Epithelial cell of proximal tubule (primary cell): ENCODE data around the gene CD209. TPM values are rescaled to one million over a fixed set of nuclear protein-coding genes. Genes with fewer than 3 reads are reported as not detected.

ENCODE experiments used
- DNase-seq: peaks from one replicate; pipeline ENCODE4 v3.0.0-alpha.2; 2011; ENCODE audit warnings: low read depth
- H3K4me3 ChIP-seq: 2 replicates; pipeline ENCODE4 v1.5.1; 2011; ENCODE audit warnings: low read depth, mild to moderate bottlenecking, low read length
- total RNA-seq: library from RNA; depleted of rRNA; stranded (reverse); fragments of >200 nt; gene quantifications from 2 replicates; pipeline ENCODE4 v1.2.3, GENCODE V29; 2015
- TF ChIP-seq, protein P1 (sequence below): conservative IDR thresholded peaks from 2 replicates; pipeline ENCODE4 v1.5.1; 2012; ENCODE audit warnings: low read depth, mild to moderate bottlenecking, low read length

Gene CD209
- total RNA-seq, 1 donor from 2014 or later: 0.12 TPM

DNA sequence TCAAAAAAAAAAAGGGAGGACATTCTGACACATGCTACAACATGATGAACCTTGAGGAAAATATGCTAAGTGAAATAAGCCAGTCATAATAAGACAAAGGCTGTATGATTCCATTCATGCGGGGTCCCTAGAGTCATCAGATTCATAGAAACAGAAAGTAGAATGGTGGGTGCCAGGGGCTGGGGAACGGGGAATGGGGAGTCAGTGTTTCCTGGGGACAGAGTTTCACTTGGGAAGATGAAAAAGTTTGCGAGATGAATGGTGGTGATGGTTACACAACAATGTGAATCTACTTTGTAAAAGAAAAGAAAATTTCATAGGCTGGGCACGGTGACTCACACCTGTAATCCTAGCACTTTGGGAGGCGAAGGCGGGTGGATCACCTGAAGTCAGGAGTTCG is 9.3 kb downstream of the CD209 start:
- TF ChIP-seq, protein P1, sequence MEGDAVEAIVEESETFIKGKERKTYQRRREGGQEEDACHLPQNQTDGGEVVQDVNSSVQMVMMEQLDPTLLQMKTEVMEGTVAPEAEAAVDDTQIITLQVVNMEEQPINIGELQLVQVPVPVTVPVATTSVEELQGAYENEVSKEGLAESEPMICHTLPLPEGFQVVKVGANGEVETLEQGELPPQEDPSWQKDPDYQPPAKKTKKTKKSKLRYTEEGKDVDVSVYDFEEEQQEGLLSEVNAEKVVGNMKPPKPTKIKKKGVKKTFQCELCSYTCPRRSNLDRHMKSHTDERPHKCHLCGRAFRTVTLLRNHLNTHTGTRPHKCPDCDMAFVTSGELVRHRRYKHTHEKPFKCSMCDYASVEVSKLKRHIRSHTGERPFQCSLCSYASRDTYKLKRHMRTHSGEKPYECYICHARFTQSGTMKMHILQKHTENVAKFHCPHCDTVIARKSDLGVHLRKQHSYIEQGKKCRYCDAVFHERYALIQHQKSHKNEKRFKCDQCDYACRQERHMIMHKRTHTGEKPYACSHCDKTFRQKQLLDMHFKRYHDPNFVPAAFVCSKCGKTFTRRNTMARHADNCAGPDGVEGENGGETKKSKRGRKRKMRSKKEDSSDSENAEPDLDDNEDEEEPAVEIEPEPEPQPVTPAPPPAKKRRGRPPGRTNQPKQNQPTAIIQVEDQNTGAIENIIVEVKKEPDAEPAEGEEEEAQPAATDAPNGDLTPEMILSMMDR: no peak
- no peak overlapping the region for H3K4me3 ChIP-seq
- no peak for DNase-seq

DNA sequence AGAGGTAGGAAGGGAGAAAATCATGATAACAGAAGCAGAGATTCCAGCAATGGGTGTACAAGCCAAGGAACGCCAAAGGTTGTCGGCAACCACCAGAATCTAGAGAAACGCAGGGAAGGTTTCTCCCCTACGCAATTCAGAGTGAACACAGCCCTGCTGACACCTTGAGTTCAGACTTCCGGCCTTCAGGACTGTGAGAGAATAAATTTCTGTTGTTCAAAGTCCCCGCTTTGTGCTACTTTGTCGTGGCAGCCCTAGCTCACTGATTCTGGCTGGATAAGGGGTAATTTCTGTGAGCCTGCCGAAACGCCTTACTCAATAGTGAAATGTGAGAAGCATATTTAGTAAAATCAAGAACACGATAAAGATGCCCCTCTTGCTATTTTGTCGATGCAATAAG is 10.1 kb downstream of the CD209 start:
- TF ChIP-seq, protein P1: no peak
- no peak overlapping the region for H3K4me3 ChIP-seq
- no peak for DNase-seq

DNA sequence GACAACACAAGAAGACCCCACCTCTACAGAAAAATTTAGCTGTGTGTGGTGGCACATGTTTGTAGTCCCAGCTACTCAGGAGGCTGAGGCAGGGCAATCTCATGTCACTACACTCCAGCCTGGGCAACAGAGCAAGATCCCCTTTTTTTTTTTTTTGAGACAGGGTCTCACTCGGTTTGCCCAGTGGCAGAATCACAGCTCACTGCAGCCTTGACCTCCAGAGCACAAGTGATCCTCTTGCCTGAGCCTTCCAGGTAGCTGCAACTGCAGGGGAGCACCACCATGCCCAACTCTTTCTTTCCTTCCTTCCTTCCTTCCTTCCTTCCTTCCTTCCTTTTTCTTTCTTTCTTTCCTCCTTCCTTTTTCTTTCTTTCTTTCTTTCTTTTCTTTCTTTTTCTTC is 11.2 kb downstream of the CD209 start:
- TF ChIP-seq, protein P1: no peak
- no peak overlapping the region for H3K4me3 ChIP-seq
- no peak for DNase-seq

DNA sequence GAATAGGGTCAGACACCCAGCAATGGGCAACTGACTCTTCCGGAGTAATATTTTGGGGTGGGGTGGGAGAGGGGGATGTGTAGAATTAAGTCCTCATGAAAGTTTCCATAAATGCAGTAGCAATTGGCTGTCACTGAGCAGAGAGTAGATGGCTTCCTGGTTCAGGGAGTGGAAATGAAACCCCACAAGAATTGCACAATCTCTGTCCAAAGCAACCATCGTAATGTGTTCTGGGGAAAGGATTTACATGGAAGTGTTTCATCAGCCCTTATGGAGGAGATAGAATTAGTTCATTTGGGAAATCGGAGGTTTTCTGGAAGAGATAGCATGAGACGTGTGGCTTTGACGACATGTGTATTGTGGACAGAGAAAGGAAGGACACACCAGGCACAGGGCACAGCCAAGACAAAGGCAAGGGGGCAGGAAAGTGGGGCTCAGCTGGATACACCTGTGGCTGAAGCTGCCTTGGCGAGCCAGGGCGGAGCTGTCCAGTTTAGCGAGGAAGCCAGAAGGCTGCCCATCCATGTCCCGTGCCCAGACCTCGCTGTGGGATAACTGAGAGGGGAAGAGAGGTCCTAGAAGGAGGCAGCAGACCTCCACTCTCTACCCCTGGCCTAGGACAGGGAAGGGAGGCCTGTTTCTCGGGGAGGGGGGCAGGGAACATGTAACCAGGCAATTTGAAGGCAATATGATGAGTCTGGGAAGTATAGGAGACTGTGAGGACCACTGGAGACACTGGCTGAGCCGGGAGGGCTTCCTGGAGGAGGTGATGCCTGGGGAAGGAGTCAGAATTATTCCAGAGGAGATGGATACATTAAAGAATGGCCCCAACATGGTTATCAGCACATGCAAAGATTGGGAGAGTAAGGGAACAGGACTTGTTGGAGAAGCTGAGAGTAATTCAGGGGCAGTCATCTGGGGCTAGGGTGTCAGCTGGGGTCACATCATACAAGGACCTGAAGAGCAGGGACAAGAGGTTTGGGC is 12.8 kb downstream of the CD209 start:
- H3K4me3 ChIP-seq: no peak overlapping the region
- no peak for DNase-seq
- TF ChIP-seq, protein P1: no peak

DNA sequence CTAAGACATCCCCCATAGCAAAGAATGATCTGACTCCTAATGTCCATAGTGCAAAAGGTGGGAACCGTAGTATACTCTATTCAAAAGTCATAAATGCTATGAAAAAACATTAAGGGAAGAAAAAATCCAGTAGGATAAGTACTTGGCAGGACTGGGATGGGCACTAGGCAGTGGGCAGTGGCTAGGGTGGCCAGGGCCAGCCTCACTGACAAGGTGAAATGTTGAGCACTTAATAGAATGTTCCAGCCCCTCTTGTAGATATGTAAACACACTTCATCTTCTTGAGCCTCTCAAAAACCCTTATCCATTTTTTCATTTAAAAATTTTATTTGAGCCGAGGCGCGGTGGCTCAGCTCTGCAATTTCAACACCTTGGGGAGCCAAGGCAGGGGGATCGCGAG is 14.0 kb downstream of the CD209 start:
- TF ChIP-seq, protein P1: no peak
- DNase-seq: no peak
- no peak overlapping the region for H3K4me3 ChIP-seq

DNA sequence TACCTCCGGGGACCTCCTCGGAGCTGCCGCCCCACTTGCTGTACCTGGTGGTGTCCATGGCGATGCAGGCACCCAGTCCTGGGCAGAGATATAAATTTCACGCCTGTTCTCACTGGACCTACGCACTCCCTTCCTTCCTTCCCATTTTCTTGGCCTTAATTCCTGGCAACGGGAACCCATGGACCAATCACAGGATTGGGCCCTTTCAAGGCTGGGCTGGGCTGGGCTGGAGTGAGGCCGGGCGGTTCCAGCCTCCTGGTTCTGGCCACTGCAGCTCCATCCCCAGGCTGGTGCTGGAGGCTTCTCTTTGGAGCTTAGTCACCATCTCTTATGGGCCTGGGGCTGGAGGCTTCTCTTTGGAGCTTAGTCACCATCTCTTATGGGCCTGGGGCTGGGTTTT is 15.3 kb downstream of the CD209 start, which contains the start of gene CLEC4G:
Gene CLEC4G, minus strand, starts transcription at position 66 of the 400 bp plus-strand sequence. Its CDS starts 8 bp downstream, at position 58.
- H3K4me3 ChIP-seq: no peak within 1 kb of the TSS
- TF ChIP-seq, protein P1: no peak
- no peak for DNase-seq
